Mesendoderm (in vitro differentiated cells): ENCODE measurements around the gene FARP2.

Experiments
- DNase-seq: peaks from one replicate; pipeline ENCODE4 v3.0.0; 2013
- H2AK5ac ChIP-seq: 2 replicates; pipeline ENCODE4 v1.6.1; 2013; ENCODE audit warnings: low read length, inconsistent platforms
- H2BK120ac ChIP-seq: 2 replicates; pipeline ENCODE4 v1.6.1; 2013; ENCODE audit warnings: low read depth, mild to moderate bottlenecking, low read length, moderate library complexity, mixed read lengths
- H2BK15ac ChIP-seq: replicated peaks from 2 replicates; pipeline ENCODE4 v1.6.1; 2013; ENCODE audit warnings: low read depth, mild to moderate bottlenecking, moderate library complexity
- H2BK5ac ChIP-seq: 2 replicates; pipeline ENCODE4 v1.6.1; 2013; ENCODE audit warnings: low read length, inconsistent platforms
- H3K18ac ChIP-seq: 2 replicates; pipeline ENCODE4 v1.6.1; 2013; ENCODE audit warnings: mild to moderate bottlenecking, low read length, mixed read lengths
- H3K23ac ChIP-seq: one replicate; pipeline ENCODE4 v1.6.1; 2013; ENCODE audit warnings: low read length
- H3K27ac ChIP-seq: 2 replicates; pipeline ENCODE4 v1.5.1; 2013; ENCODE audit warnings: low read depth, mild to moderate bottlenecking, inconsistent platforms, low read length, moderate library complexity
- H3K27me3 ChIP-seq: 2 replicates; pipeline ENCODE4 v1.6.1; 2013; ENCODE audit warnings: low read length, control low read depth, mild to moderate bottlenecking, inconsistent platforms; ENCODE audit not compliant: insufficient read depth, poor library complexity
- H3K36me3 ChIP-seq: 2 replicates; pipeline ENCODE4 v1.6.1; 2013; ENCODE audit warnings: low read length, inconsistent platforms; ENCODE audit not compliant: control insufficient read depth, insufficient read depth
- H3K4ac ChIP-seq: one replicate; pipeline ENCODE4 v1.6.1; 2013; ENCODE audit warnings: low read depth, mild to moderate bottlenecking, low read length, moderate library complexity
- H3K4me1 ChIP-seq: 2 replicates; pipeline ENCODE4 v1.6.1; 2013; ENCODE audit warnings: low read depth, low read length, inconsistent platforms; ENCODE audit not compliant: control insufficient read depth
- H3K4me2 ChIP-seq: 2 replicates; pipeline ENCODE4 v1.6.1; 2013; ENCODE audit warnings: low read length
- H3K4me3 ChIP-seq: 2 replicates; pipeline ENCODE4 v1.5.1; 2013; ENCODE audit warnings: mild to moderate bottlenecking, low read length
- H3K56ac ChIP-seq: one replicate; pipeline ENCODE4 v1.6.1; 2013; ENCODE audit warnings: low read length
- H3K79me1 ChIP-seq: 2 replicates; pipeline ENCODE4 v1.6.1; 2013; ENCODE audit warnings: low read length, inconsistent platforms
- H3K79me2 ChIP-seq: 2 replicates; pipeline ENCODE4 v1.6.1; 2013; ENCODE audit warnings: mild to moderate bottlenecking, low read length; ENCODE audit not compliant: control insufficient read depth, insufficient read depth
- H3K9ac ChIP-seq: 2 replicates; pipeline ENCODE4 v1.6.1; 2013; ENCODE audit warnings: low read length, inconsistent platforms
- H4K5ac ChIP-seq: one replicate; pipeline ENCODE4 v1.6.1; 2013; ENCODE audit warnings: low read length
- H4K8ac ChIP-seq: one replicate; pipeline ENCODE4 v1.6.1; 2013; ENCODE audit warnings: low read depth, mild to moderate bottlenecking, control low read depth, low read length, moderate library complexity
- WGBS: extraction: QIAGEN DNeasy Blood & Tissue Kit; methylation state at CpG from one replicate; pipeline ENCODE4 v1.1.7; 2013; ENCODE audit warnings: low lambda C conversion rate, missing lambda C conversion rate; ENCODE audit not compliant: insufficient coverage; ENCODE audit errors: extremely low coverage; 5-methylcytosine and 5-hydroxymethylcytosine counted together

The FARP2 gene

GRCh38 chr2:241310917-241311566 lies 45.0 kb upstream of the FARP2 start:
- no peak overlapping the region for H4K8ac ChIP-seq
- no peak overlapping the region for H3K18ac ChIP-seq
- H3K4me3 ChIP-seq, result no peak overlapping the region
- no peaks in the 10 kb centered on the region for H3K36me3 ChIP-seq
- no peak overlapping the region for H2BK5ac ChIP-seq
- no peaks in the 10 kb centered on the region for H3K27me3 ChIP-seq
- H3K79me1 ChIP-seq, result peaks cover 27% of the 10 kb centered on the region
- H3K56ac ChIP-seq, result peak overlapping the region; percentile 37
- H3K23ac ChIP-seq, result no peak overlapping the region
- H3K27ac ChIP-seq, result no peak overlapping the region
- H3K9ac ChIP-seq, result no peak overlapping the region
- H3K4me1 ChIP-seq, result peaks cover 7% of the 10 kb centered on the region
- H4K5ac ChIP-seq, result no peak overlapping the region
- no peak overlapping the region for H2AK5ac ChIP-seq
- H3K79me2 ChIP-seq, result peaks cover 80% of the 10 kb centered on the region
- no CpG with 5 or more reads among the region's 13 CpGs for WGBS
- no peak overlapping the region for H3K4me2 ChIP-seq
- H2BK120ac ChIP-seq, result no peak overlapping the region
- H3K4ac ChIP-seq, result no peak overlapping the region
- H2BK15ac ChIP-seq, result no peak overlapping the region
- DNase-seq, result no peak

DNA sequence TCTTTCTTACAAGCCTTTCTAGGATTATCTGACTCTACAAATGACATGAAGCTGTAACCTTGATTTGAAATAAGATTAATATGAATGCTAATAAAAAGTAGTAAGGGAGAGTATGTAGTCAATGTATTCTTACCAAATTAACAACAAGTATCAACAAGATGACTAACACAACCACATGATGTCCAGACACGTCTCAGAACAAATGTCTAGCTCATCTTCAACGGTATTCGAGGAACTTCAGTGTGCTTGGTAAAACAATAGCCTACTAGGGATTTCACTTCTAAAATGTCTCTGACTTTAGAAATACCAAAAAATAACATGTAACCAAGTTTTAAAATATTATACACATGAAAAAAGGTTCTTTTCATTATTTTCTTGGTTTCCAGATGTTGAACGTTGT lies 44.0 kb upstream of the FARP2 start:
- H3K27ac ChIP-seq, result no peak overlapping the region
- no peak overlapping the region for H4K5ac ChIP-seq
- no peaks in the 10 kb centered on the region for H3K27me3 ChIP-seq

GRCh38 chr2:241313543-241314095 lies 42.5 kb upstream of the FARP2 start:
- no peak overlapping the region for H3K18ac ChIP-seq
- no peak overlapping the region for H3K56ac ChIP-seq
- H2AK5ac ChIP-seq, result no peak overlapping the region
- no peaks in the 10 kb centered on the region for H3K27me3 ChIP-seq
- peaks cover 20% of the 10 kb centered on the region for H3K79me1 ChIP-seq
- H3K36me3 ChIP-seq, result no peaks in the 10 kb centered on the region
- no peak overlapping the region for H2BK15ac ChIP-seq
- H3K79me2 ChIP-seq, result peaks cover 84% of the 10 kb centered on the region
- no peak overlapping the region for H3K23ac ChIP-seq
- no peak overlapping the region for H3K4me2 ChIP-seq
- peaks cover 10% of the 10 kb centered on the region for H3K4me1 ChIP-seq
- WGBS, result no CpG with 5 or more reads among the region's 8 CpGs
- no peak overlapping the region for H4K5ac ChIP-seq
- no peak overlapping the region for H3K4ac ChIP-seq
- peak overlapping the region; percentile 1 for H3K9ac ChIP-seq
- H3K4me3 ChIP-seq, result no peak overlapping the region
- no peak for DNase-seq
- H2BK5ac ChIP-seq, result no peak overlapping the region
- H4K8ac ChIP-seq, result no peak overlapping the region
- no peak overlapping the region for H3K27ac ChIP-seq
- H2BK120ac ChIP-seq, result no peak overlapping the region

More for the DNA sequence above, 44.0 kb upstream of the FARP2 start:
- Histone ChIP-seq H3K79me2 (peaks cover 82% of the 10 kb centered on the region), H3K4ac (no peak overlapping the region), H3K4me3 (no peak overlapping the region), H2BK120ac (no peak overlapping the region), H3K4me2 (no peak overlapping the region), H2AK5ac (no peak overlapping the region), H2BK15ac (no peak overlapping the region), H3K18ac (no peak overlapping the region), H3K9ac (no peak overlapping the region), H3K56ac (no peak overlapping the region), H4K8ac (no peak overlapping the region), H3K36me3 (no peaks in the 10 kb centered on the region), H3K4me1 (peaks cover 8% of the 10 kb centered on the region), H2BK5ac (no peak overlapping the region), H3K79me1 (peaks cover 26% of the 10 kb centered on the region), H3K23ac (no peak overlapping the region)
- no peak for DNase-seq
- no CpG with 5 or more reads among the region's 4 CpGs for WGBS

- H3K4me1 ChIP-seq, result peaks cover 10% of the 10 kb centered on the region
- H2BK5ac ChIP-seq, result peak overlapping the region; percentile 66
- H3K27me3 ChIP-seq, result no peaks in the 10 kb centered on the region
- H3K4me3 ChIP-seq, result peak overlapping the region; percentile 94
- peak overlapping the region; percentile 97 for H3K56ac ChIP-seq
- peak overlapping the region; percentile 80 for H2AK5ac ChIP-seq
- H3K79me1 ChIP-seq, result peaks cover 14% of the 10 kb centered on the region
- no CpG with 5 or more reads among the region's 38 CpGs for WGBS
- peak overlapping the region; percentile 63 for H4K5ac ChIP-seq
- peak overlapping the region; percentile 74 for H3K4me2 ChIP-seq
- H3K23ac ChIP-seq, result peak overlapping the region; percentile 99
- peak overlapping the region; percentile 31 for H4K8ac ChIP-seq
- DNase-seq, result peak; percentile 84
- peaks cover 84% of the 10 kb centered on the region for H3K79me2 ChIP-seq
- H3K9ac ChIP-seq, result peak overlapping the region; percentile 100
- H3K36me3 ChIP-seq, result no peaks in the 10 kb centered on the region
- peak overlapping the region; percentile 80 for H3K18ac ChIP-seq
- no peak overlapping the region for H2BK15ac ChIP-seq
- no peak overlapping the region for H2BK120ac ChIP-seq
- peak overlapping the region; percentile 88 for H3K27ac ChIP-seq
- peak overlapping the region; percentile 91 for H3K4ac ChIP-seq
Observed at GRCh38 chr2:241314226-241315092, 41.6 kb upstream of the FARP2 start.

GRCh38 chr2:241315093-241315878 lies 40.8 kb upstream of the FARP2 start, which contains the start of gene HDLBP:
Gene HDLBP, minus strand, starts transcription at chr2:241315672. Its CDS starts 48,803 bp downstream, at chr2:241266869.
- H2BK15ac ChIP-seq, result no peak within 1 kb of the TSS
- H3K9ac ChIP-seq, result peak within 1 kb of the TSS; percentile 100
- H3K27me3 ChIP-seq, result no peaks in the 10 kb centered on the region
- H4K8ac ChIP-seq, result peak within 1 kb of the TSS; percentile 31
- peak within 1 kb of the TSS; percentile 80 for H2AK5ac ChIP-seq
- H3K4me3 ChIP-seq, result peak within 1 kb of the TSS; percentile 99
- no CpG with 5 or more reads among the region's 73 CpGs for WGBS
- peak within 1 kb of the TSS; percentile 99 for H3K23ac ChIP-seq
- peaks cover 10% of the 10 kb centered on the region for H3K4me1 ChIP-seq
- H3K27ac ChIP-seq, result peak within 1 kb of the TSS; percentile 98
- H3K4me2 ChIP-seq, result peak within 1 kb of the TSS; percentile 98
- H3K56ac ChIP-seq, result peak within 1 kb of the TSS; percentile 100
- H2BK120ac ChIP-seq, result no peak within 1 kb of the TSS
- peak; percentile 99 for DNase-seq
- peaks cover 9% of the 10 kb centered on the region for H3K79me1 ChIP-seq
- H3K18ac ChIP-seq, result peak within 1 kb of the TSS; percentile 83
- H4K5ac ChIP-seq, result peak within 1 kb of the TSS; percentile 79
- peak within 1 kb of the TSS; percentile 100 for H3K4ac ChIP-seq
- H2BK5ac ChIP-seq, result peak within 1 kb of the TSS; percentile 100
- H3K79me2 ChIP-seq, result peaks cover 87% of the 10 kb centered on the region
- no peaks in the 10 kb centered on the region for H3K36me3 ChIP-seq
